ENCODE results near the gene ZNF649.

Gene ZNF649

DNA sequence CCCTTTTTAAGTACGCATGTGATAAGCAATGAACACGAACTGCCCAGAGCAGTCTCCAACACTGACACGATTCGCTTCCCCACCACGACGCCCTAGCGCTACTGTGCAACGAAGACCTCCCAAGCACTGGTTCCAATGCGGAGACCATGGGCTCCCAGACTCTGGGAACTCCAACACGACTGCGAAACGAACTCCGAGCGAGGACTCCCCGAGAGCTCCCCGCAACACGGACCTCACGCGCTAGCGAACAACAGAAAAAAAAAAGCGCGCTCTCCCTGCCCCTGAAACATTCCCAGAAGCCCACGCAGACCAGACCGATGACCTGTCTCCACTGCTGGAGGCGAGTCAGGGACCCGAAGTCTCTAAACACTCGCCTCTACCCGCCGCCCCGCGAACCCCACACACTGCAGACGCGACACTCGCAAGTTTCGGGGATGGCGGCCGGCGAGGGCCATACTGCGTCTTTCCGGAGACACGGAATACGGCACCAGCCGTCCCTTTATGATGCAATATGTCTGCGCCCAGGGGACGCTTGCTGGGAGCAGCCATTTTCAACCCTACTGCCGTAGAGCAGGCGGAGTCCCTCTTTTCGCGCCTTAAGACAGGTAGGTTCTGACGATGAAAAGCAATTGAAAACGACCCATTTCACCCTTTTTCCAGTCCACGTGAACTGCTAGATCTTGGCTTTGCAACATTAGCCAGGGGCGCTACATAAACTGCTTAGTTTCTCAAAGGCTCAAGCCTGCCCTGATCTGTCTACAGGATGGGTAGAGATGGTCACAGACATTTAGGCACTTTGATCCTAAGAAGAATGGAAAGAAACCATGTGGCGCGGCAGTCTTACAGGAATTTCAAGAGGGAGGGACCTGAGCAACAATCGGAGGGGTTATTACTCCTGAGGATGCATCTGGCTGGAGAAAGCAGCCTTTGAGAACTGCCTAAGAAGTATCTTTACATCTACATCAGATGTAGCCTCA is 17.0 kb downstream of the ZNF649 start, which contains the start of gene ZNF577:
Gene ZNF577 (minus strand): TSS at position 430 of the 977 bp plus-strand sequence. CDS start 7,569 bp downstream, outside the sequence.
- peak; percentile 91 for DNase-seq

DNA sequence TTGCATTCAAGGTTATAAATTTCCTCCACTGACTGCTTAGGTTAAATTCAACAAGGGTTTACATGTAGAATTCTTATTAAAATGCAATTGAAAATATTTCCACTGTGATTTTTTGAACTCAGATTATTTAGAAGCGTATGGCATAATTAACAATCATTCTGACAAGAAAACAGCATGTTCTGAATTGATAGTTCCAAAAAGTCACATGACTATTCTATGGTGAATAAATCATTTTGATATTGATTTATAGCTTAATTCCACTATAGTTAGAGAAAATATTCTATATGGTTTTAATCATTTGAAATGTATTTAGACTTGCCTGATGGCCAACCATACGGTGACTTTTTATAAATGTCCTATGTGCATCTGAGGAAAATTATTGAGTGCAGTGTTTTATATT is 20.1 kb downstream of the ZNF649 start:
- no peak for DNase-seq

DNA sequence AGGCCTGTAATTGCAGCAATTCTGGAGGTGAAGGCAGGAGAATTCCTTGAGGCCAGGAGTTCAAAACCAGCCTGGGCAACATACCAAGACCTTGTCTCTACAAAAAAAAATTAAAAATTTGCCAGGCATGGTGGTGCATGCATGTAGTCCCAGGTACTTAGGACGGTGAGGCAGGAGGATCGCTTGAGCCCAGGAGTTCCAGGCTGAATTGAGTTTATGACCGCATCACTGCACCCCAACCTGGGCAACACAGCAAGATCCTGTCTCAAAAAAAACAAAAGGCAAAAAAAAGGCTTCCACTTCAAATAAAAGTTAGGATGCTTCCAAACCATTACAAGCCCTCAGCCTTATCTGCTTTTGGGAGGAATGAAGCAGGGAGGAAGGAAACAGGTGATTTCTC is 22.3 kb downstream of the ZNF649 start:
- DNase-seq, result no peak

DNA sequence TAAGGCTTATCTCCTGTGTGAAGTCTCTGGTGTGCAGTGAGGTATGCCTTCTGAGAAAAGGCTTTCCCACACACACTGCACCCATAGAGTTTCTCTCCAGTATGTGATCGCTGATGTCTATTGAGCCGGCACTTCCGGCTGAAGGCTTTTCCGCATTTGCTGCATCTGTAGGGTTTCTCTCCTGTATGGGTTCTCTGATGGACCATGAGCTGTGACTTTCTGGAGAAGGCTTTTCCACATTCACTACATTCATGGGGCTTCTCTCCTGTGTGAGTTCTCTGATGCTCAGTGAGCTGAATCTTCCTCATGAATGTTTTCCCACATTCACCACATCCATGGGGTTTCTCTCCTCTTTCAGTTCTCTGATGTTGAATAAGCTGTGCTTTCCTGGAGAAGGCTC is 31.7 kb downstream of the ZNF649 start:
- DNase-seq, result no peak

DNA sequence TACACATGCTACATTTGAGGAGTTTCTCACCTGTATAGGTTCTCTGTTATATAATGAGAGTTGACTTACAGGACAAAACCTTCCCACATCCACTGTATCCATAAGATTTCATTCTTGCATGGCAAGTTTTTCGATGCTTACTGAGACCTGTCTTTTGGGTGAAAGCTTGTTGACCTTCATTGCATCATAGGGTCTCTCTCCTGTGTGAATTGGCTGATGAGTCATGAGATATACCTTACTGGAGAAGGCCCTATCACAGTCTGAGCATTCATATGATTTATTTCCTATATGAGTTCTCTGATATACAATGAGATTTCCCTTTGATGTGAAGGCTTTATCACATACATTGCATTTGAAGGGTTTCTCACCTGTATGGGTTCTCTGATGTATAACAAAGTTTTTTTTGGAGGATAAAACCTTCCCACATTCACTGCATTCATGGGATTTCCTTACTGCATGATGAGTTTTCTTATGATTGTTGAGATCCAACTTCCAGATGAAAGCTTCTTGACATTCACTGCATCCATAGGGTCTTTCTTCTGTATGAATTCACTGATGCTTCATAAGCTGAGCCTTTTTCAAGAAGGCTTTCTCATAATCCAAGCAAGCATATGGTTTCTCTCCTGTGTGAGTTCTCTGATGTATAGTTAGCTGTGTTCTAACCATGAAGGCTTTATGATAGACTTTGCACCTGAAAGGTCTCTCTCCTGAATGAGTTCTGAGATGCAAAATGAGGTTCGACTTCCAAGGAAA is 42.8 kb downstream of the ZNF649 start:
- DNase-seq, result peak; percentile 3

All from hematopoietic multipotent progenitor cell treated with erythropoietin and hydrocortisone succinate and interleukin-3 and kit ligand, for 4 days (in vitro differentiated cells).